ENCODE measurements around the gene VCL.
"Not testable (repeated sequence)": the region's sequence is repeated elsewhere in the genome, so short reads cannot be mapped to it uniquely, and the experiment has no call there.

Gene VCL

DNA sequence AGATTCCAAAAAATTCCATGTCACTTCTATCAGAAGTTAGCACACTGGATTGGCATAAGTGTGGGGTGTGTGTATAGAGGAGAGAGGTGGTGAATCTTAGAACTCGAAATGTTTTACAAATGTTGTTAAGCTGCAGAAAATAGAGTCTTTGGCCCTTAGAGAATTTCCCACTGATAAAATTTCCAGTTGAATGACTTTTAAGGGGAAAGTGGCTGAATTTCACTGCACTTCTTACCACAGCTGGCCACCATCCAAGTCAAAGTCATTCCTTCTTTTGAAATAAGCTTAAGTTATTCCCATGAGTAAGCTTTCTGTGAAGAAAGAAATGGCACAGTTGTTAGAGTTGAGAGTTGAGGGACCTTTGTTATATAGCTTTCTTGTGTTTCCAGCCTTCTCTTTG, 13.9 kb downstream of the VCL start:
- no peak overlapping the region for H3K4me3 ChIP-seq (ENCODE audit: low read depth, low read length)
- TF ChIP-seq CTCF (IDR thresholded peaks at IDR 0.05; ENCODE audit: low read depth, low read length) (no peak), MAX (IDR thresholded peaks at IDR 0.05; ENCODE audit: low read depth, low read length) (no peak), MYC (IDR thresholded peaks at IDR 0.05; ENCODE audit: low read depth, low read length) (no peak), POLR2A (IDR thresholded peaks at IDR 0.05; ENCODE audit: extremely low read depth, insufficient read length) (no peak)
- peak; percentile 30 for DNase-seq (ENCODE audit: low read depth)

GRCh38 chr10:74012480-74012879, 14.6 kb downstream of the VCL start:
- no peak for TF ChIP-seq POLR2A (IDR thresholded peaks at IDR 0.05; ENCODE audit: extremely low read depth, insufficient read length)
- H3K4me3 ChIP-seq (ENCODE audit: low read depth, low read length): no peak overlapping the region
- DNase-seq (ENCODE audit: low read depth): no peak

DNA sequence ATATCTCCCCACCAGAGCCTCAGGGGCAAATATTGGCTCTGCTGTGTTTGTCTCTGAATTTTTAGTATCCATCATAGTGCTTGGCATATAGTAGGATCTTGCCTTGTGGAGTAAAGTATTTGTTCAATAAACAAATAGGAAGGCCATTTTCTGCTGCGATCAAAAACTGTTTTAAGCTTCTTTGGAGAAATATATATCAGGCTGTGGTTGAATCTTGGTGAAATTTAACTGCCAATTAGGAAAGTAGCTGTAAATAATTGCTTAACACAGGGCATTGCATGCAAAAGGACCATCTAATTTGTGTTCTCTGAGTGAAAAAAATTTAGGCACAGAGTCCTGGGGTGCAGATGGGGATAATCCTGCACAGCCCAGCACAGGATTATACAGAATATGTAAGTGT, 15.1 kb downstream of the VCL start:
- no peak for DNase-seq (ENCODE audit: low read depth)
- no peak overlapping the region for H3K4me3 ChIP-seq (ENCODE audit: low read depth, low read length)
- TF ChIP-seq MAX (IDR thresholded peaks at IDR 0.05; ENCODE audit: low read depth, low read length): no peak
- TF ChIP-seq MYC (IDR thresholded peaks at IDR 0.05; ENCODE audit: low read depth, low read length): no peak
- TF ChIP-seq POLR2A (IDR thresholded peaks at IDR 0.05; ENCODE audit: extremely low read depth, insufficient read length): no peak
- TF ChIP-seq CTCF (IDR thresholded peaks at IDR 0.05; ENCODE audit: low read depth, low read length): no peak

DNA sequence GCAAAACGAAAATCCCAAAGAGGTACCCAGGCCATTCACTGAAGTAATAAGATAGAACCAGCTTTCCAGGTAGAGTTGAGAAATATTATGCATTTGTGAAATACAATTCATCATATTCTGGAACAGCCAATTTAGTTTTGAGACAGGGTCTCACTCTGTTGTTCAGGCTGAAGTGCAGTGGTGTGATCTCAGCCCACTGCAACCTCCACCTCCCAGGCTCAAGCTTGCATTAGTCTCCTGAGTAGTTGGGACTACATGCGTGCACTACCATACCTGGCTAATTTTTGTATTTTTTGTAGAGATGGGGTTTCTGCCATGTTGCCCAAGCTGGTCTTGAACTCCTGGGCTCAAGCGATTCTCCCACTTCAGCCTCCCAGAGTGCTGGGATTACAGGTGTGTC, 16.7 kb downstream of the VCL start:
- not testable (repeated sequence) for DNase-seq (ENCODE audit: low read depth); H3K4me3 ChIP-seq (ENCODE audit: low read depth, low read length)

DNA sequence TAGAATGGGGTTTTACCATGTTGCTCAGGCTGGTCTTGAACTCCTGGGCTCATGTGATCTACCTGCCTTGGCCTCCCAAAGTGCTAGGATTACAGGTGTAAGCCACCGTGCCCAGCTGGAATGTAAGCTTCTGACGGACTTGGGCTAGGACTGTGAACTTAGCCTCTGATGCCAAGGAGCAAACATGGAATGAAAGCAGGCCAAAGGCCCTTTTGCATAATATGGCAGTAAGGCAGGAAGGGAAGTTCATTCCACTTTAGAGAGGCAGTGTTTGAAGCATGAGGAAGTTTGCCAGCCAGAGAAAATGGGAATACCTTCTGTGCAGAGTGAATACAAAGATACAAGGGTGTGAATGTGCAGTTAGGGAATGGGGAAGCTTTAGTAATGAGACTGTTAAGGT, 20.3 kb downstream of the VCL start:
- TF ChIP-seq CTCF (IDR thresholded peaks at IDR 0.05; ENCODE audit: low read depth, low read length) (no peak), MAX (IDR thresholded peaks at IDR 0.05; ENCODE audit: low read depth, low read length) (no peak), POLR2A (IDR thresholded peaks at IDR 0.05; ENCODE audit: extremely low read depth, insufficient read length) (no peak), MYC (IDR thresholded peaks at IDR 0.05; ENCODE audit: low read depth, low read length) (no peak)
- no peak for DNase-seq (ENCODE audit: low read depth)
- no peak overlapping the region for H3K4me3 ChIP-seq (ENCODE audit: low read depth, low read length)

GRCh38 chr10:74021248-74022055, 23.5 kb downstream of the VCL start:
- no peak for TF ChIP-seq MAX (IDR thresholded peaks at IDR 0.05; ENCODE audit: low read depth, low read length)
- TF ChIP-seq MYC (IDR thresholded peaks at IDR 0.05; ENCODE audit: low read depth, low read length): no peak
- TF ChIP-seq POLR2A (IDR thresholded peaks at IDR 0.05; ENCODE audit: extremely low read depth, insufficient read length): no peak
- no peak for TF ChIP-seq CTCF (IDR thresholded peaks at IDR 0.05; ENCODE audit: low read depth, low read length)
- H3K4me3 ChIP-seq (ENCODE audit: low read depth, low read length): no peak overlapping the region
- peak; percentile 28 for DNase-seq (ENCODE audit: low read depth)
